HEK293 (cell line): ENCODE data around the gene AGO4.
"Not testable (repeated sequence)": the region's sequence is repeated elsewhere in the genome, so short reads cannot be mapped to it uniquely, and the experiment has no call there.

Source experiments
- CTCF ChIA-PET: fragments of 350-600 bp; formaldehyde crosslinking; extraction: SDS; loops from one replicate; lab custom pipeline; 2021; ENCODE audit warnings: antibody characterized with exemption; lab: Yijun Ruan, JAX
- POLR2A ChIA-PET: fragments of 300-600 bp; formaldehyde crosslinking; extraction: SDS; loops from one replicate; lab custom pipeline; 2020; ENCODE audit warnings: antibody characterized with exemption, inconsistent platforms; lab: Yijun Ruan, JAX
- H3K27ac ChIP-seq: fragments of 200-500 bp; sonication (Bioruptor generic); 2 replicates; pipeline ENCODE4 v1.5.1; 2014; ENCODE audit warnings: low read depth, low read length, control low read depth, inconsistent platforms; ENCODE audit errors: extremely low read depth
- H3K36me3 ChIP-seq, 2 experiments: fragments of 200-500 bp in 1 of 2; sonication (Bioruptor generic) in 1 of 2; 1 replicate in 1 of 2; 2 replicates in 1 of 2; pipeline ENCODE4 v1.5.1; 2014 to 2017; ENCODE audit warnings: inconsistent platforms in 2 of 2, low read length in 2 of 2; ENCODE audit not compliant: control insufficient read depth in 2 of 2, insufficient read depth in 1 of 2
- H3K4me1 ChIP-seq: fragments of 200-500 bp; sonication (Bioruptor generic); 2 replicates; pipeline ENCODE4 v1.5.1; 2014; ENCODE audit warnings: mild to moderate bottlenecking, low read length, inconsistent platforms; ENCODE audit not compliant: control insufficient read depth, insufficient read depth
- H3K4me3 ChIP-seq: 2 replicates; pipeline ENCODE4 v1.5.1; 2011; ENCODE audit warnings: low read depth, mild to moderate bottlenecking, control low read depth, low read length, moderate library complexity
- H3K9me3 ChIP-seq: fragments of 200-500 bp; sonication (Bioruptor generic); 2 replicates; pipeline ENCODE4 v1.5.1; 2014; ENCODE audit warnings: low read depth, low read length, inconsistent platforms; ENCODE audit not compliant: control insufficient read depth, insufficient read depth
- HOXA7 ChIP-seq: sonication (generic); formaldehyde crosslinking; IDR thresholded peaks from 2 replicates; pipeline ENCODE4 v1.8.1; 2022; ENCODE audit warnings: missing genetic modification reagents, borderline replicate concordance
- OSR2 ChIP-seq: fragments of 450-650 bp; formaldehyde crosslinking; IDR thresholded peaks from 2 replicates; pipeline ENCODE4 v1.5.1; 2016; ENCODE audit warnings: missing biosample characterization, missing genetic modification characterization
- SCRT1 ChIP-seq: fragments of 450-650 bp; formaldehyde crosslinking; IDR thresholded peaks from 2 replicates; pipeline ENCODE4 v1.5.1; 2016; ENCODE audit warnings: missing biosample characterization, missing genetic modification characterization, borderline replicate concordance
- ZNF114 ChIP-seq: fragments of 450-650 bp; formaldehyde crosslinking; IDR thresholded peaks from 2 replicates; pipeline ENCODE4 v1.5.0; 2017; ENCODE audit warnings: missing biosample characterization, missing genetic modification characterization
- ZNF157 ChIP-seq: fragments of 450-650 bp; formaldehyde crosslinking; IDR thresholded peaks from 2 replicates; pipeline ENCODE4 v1.5.1; 2016; ENCODE audit warnings: missing biosample characterization, missing genetic modification characterization
- ZNF274 ChIP-seq, 2 experiments: fragments of 200-500 bp in 1 of 2; fragments of 450-650 bp in 1 of 2; sonication (Bioruptor generic) in 1 of 2; formaldehyde crosslinking in 1 of 2; IDR thresholded peaks; 2 replicates each; pipeline versions ENCODE4 v1.5.1 to v1.6.1; 2014 to 2016; ENCODE audit warnings: borderline replicate concordance in 1 of 2, inconsistent platforms in 1 of 2, low read length in 1 of 2, missing biosample characterization in 1 of 2, missing genetic modification characterization in 1 of 2
- ZNF335 ChIP-seq: fragments of 450-650 bp; formaldehyde crosslinking; conservative IDR thresholded peaks from 2 replicates; pipeline ENCODE4 v1.5.1; 2016; ENCODE audit warnings: missing biosample characterization, missing genetic modification characterization
- ZNF398 ChIP-seq: fragments of 450-650 bp; formaldehyde crosslinking; IDR thresholded peaks from 2 replicates; pipeline ENCODE4 v1.5.1; 2017; ENCODE audit warnings: missing biosample characterization, missing genetic modification characterization
- ZNF501 ChIP-seq: fragments of 450-650 bp; formaldehyde crosslinking; IDR thresholded peaks from 2 replicates; pipeline ENCODE4 v1.5.1; 2016; ENCODE audit warnings: missing biosample characterization, missing genetic modification characterization
- ZNF513 ChIP-seq: fragments of 450-650 bp; IDR thresholded peaks from 2 replicates; pipeline ENCODE4 v1.5.1; 2018; ENCODE audit warnings: missing biosample characterization, missing genetic modification characterization
- ZNF548 ChIP-seq: fragments of 450-650 bp; formaldehyde crosslinking; IDR thresholded peaks from 2 replicates; pipeline ENCODE4 v1.5.1; 2016; ENCODE audit warnings: missing biosample characterization, missing genetic modification characterization
- ZNF558 ChIP-seq: fragments of 450-650 bp; formaldehyde crosslinking; IDR thresholded peaks from 2 replicates; pipeline ENCODE4 v1.5.1; 2016; ENCODE audit warnings: missing biosample characterization, missing genetic modification characterization
- ZNF600 ChIP-seq: fragments of 450-650 bp; formaldehyde crosslinking; IDR thresholded peaks from 2 replicates; pipeline ENCODE4 v1.5.1; 2016; ENCODE audit warnings: missing biosample characterization, missing genetic modification characterization

The AGO4 gene

GRCh38 chr1:35869245-35869950 is 61.6 kb downstream of the AGO4 start:
- H3K4me3 ChIP-seq, result not testable (repeated sequence)

GRCh38 chr1:35870651-35871309 is 63.0 kb downstream of the AGO4 start:
- Histone ChIP-seq H3K36me3 (no peaks in the 10 kb centered on the region), H3K4me3 (no peak overlapping the region), H3K27ac (no peak overlapping the region), H3K4me1 (no peaks in the 10 kb centered on the region)
- ChIA-PET POLR2A (no interaction called here), CTCF (interaction anchor here (1.0 kb wide), 1 partner anchor 11 kb away, joined by 3 read pairs; no protein-coding TSS in a partner anchor)
- TF ChIP-seq ZNF398, result no peak
- peak; percentile 88 for TF ChIP-seq ZNF558 (tag by site-specific recombination)
- no peak for TF ChIP-seq OSR2 (tag by site-specific recombination)
- TF ChIP-seq, all 188 proteins: peak for 1
- no peaks in the 10 kb centered on the region for H3K9me3 ChIP-seq

More at GRCh38 chr1:35869245-35869950, 61.6 kb downstream of the AGO4 start:
- H3K4me1 ChIP-seq, H3K36me3 ChIP-seq, H3K9me3 ChIP-seq, CTCF ChIA-PET, H3K27ac ChIP-seq: not testable (repeated sequence)
- POLR2A ChIA-PET, result interaction anchor here (0.6 kb wide), 2 partner anchors 16 to 210 kb away, joined by 3 read pairs; no protein-coding TSS in a partner anchor

DNA sequence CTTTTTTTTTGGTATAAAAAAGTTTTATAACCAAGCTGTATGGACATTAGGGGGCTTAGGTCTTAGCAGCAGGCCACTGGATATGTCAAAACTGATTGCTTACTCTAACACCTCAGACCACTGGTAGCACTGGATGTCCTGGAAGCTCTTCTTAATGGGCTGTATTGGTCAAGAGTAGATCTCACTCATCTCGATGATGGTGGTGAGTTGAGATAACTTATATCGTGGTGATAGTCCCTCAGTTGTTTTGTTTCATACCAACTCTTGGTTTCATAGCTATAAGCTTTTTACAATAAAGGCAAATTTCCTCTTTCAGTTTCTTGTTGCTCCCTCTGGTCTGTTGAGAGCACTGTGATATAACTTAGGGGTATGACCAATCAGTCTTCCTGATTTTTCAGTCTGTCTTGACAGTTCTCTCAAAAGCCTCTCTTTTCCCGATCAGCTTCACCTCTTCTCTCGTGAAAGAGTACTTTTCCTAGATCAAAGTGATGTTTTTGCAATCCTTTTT is 65.5 kb downstream of the AGO4 start:
- Histone ChIP-seq H3K27ac (no peak overlapping the region), H3K36me3 (no peaks in the 10 kb centered on the region), H3K4me1 (no peaks in the 10 kb centered on the region), H3K9me3 (no peaks in the 10 kb centered on the region), H3K4me3 (no peak overlapping the region)
- ChIA-PET POLR2A (no interaction called here), CTCF (interaction anchor here (0.7 to 1.6 kb wide), 4 partner anchors 9 to 61 kb away, joined by 3 to 6 read pairs (median 4); partner anchors contain the start of gene AGO1)
- TF ChIP-seq ZNF501 (tag by site-specific recombination) (no peak), ZNF114 (tag by site-specific recombination) (no peak), ZNF600 (tag by site-specific recombination) (no peak), HOXA7 (CRISPR knock-in tag) (no peak), ZNF548 (no peak), SCRT1 (no peak), ZNF335 (no peak), ZNF274 (IDR thresholded peaks at IDR 0.05; ENCODE audit: low read length) (no peak), ZNF274 (tag by site-specific recombination; IDR thresholded peaks at IDR 0.05; ENCODE audit: borderline replicate concordance) (no peak), ZNF157 (tag by site-specific recombination) (no peak), ZNF513 (no peak)

- H3K27ac ChIP-seq, H3K9me3 ChIP-seq, H3K4me3 ChIP-seq, POLR2A ChIA-PET, H3K4me1 ChIP-seq, H3K36me3 ChIP-seq: not testable (repeated sequence)
- CTCF ChIA-PET, result interaction anchor here (0.8 to 1.4 kb wide), 2 partner anchors 9 to 71 kb away, joined by 4 to 6 read pairs; partner anchors contain the start of gene AGO1
Observed at GRCh38 chr1:35874115-35874514, 66.3 kb downstream of the AGO4 start.
